Stomach (tissue), 4 donors: ENCODE results near the gene RCBTB1.

Source experiments
- CTCF ChIP-seq, 7 experiments: fragments of 450-650 bp in 4 of 7; fragments of 200-600 bp in 3 of 7; sonication (generic) in 3 of 7; IDR thresholded peaks; one replicate each; pipeline ENCODE4 v1.5.1; 2016 to 2019; ENCODE audit warnings: antibody characterized with exemption in 7 of 7, control low read depth in 2 of 7, mild to moderate bottlenecking in 1 of 7
- POLR2A ChIP-seq, 4 donors: fragments of 450-650 bp; IDR thresholded peaks; one replicate each; pipeline ENCODE4 v1.6.1; 2016; ENCODE audit warnings: antibody characterized with exemption in 4 of 4, control low read depth in 2 of 4, mild to moderate bottlenecking in 1 of 4, moderate library complexity in 1 of 4
- POLR2AphosphoS5 ChIP-seq, 3 donors: sonication (generic); formaldehyde crosslinking; IDR thresholded peaks; one replicate each; pipeline ENCODE4 v1.6.1; 2016; ENCODE audit warnings: antibody characterized with exemption in 3 of 3

GRCh38 chr13:49610176-49610575, 24.8 kb upstream of the RCBTB1 start:
- TF ChIP-seq POLR2AphosphoS5 (IDR thresholded peaks at IDR 0.05), result no peak
- no peak for TF ChIP-seq CTCF (IDR thresholded peaks at IDR 0.05)
- no peak for TF ChIP-seq POLR2A (IDR thresholded peaks at IDR 0.05)
